Adipose tissue (tissue), 3 donors: ENCODE measurements around the gene SELENOO. TPM values are rescaled to one million over a fixed set of nuclear protein-coding genes. Genes with fewer than 3 reads are reported as not detected.

Source experiments
- H3K27ac ChIP-seq: one replicate; pipeline ENCODE4 v1.5.1; 2013; ENCODE audit warnings: low read depth, low read length
- WGBS, 3 donors: extraction: QIAGEN DNeasy Blood & Tissue Kit; methylation state at CpG; one replicate each; pipeline ENCODE4 v1.1.7; 2013; 5-methylcytosine and 5-hydroxymethylcytosine counted together
- polyA plus RNA-seq, 3 donors: library from polyadenylated mRNA; stranded (reverse); fragments of 200-250 nt; gene quantifications; one replicate each; pipeline ENCODE4 v1.2.3, GENCODE V29; 2013
- donor health status: healthy with polysubstance abuse.
- donor health status: Bipolar disorder and iron deficiency.
- donor health status: healthy.

Gene SELENOO
- polyA plus RNA-seq, 3 donors = 21.3 to 22.3 (median 21.4) TPM

- 87 to 90% (median 89%) methylated on average over 22 of the region's 22 CpGs for WGBS, 3 donors
- no peak overlapping the region for H3K27ac ChIP-seq
These were observed 7.7 kb downstream of the SELENOO start for GRCh38 chr22:50208430-50208938.

DNA sequence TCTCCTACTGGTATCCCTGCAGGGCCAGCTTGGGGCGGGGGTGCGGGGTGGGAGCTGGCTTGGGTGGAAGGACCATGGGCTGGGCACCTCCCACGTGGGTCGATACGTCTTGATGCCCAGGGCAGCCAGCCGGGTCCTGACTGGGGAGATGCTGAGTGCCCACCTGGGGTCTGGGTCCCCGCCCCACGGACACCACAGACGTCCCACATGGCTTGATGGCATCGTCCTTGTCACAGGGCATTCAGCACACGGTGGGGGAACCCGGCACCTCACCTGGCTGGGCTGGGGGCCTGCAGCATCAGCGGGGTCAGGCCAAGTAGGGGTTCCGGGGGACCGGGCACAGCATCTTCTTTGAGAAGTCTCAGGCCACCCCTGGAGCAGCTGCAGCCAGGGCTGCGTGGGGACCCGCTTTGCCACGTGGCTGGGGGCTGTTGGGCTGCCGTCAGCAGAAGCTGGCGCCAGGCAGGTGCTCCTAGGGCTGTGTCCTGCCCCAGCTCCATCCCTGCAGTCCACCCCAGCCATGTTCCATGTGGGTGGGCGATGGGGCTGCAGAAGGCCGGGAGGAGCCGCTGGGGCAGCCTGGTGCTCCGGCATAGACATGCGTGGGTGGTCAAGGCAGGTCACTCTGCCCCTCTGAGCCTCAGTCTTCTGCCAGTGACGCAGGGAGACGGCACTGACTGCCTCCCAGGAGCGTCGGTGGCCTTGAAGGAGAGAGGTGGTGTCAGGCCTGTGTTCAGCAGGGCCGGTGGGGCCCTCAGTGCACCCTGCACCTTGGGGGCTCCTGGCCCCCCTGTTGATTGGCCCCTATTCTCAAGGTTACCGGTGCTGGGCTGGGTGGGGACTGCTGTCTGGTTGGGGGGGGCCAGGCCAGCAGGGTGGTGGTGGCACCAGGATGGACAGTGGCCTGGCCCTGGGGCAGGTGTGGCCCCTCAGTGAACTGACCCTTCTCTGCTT is 8.4 kb downstream of the SELENOO start:
- H3K27ac ChIP-seq = no peak overlapping the region
- WGBS, 3 donors = 72 to 82% (median 81%) methylated on average over 23 to 31 of the region's 31 CpGs

- H3K27ac ChIP-seq = no peak overlapping the region
- 58 to 61% (median 61%) methylated on average over 20 of the region's 20 CpGs for WGBS, 3 donors
These were observed 9.1 kb downstream of the SELENOO start for GRCh38 chr22:50209893-50210292.

- no peak overlapping the region for H3K27ac ChIP-seq
- WGBS, 3 donors = 88% methylated on average over 32 of the region's 32 CpGs
These were observed 9.7 kb downstream of the SELENOO start for GRCh38 chr22:50210378-50211139.

- 86 to 91% (median 91%) methylated on average over 14 of the region's 14 CpGs for WGBS, 3 donors
- no peak overlapping the region for H3K27ac ChIP-seq
These were observed 10.3 kb downstream of the SELENOO start for GRCh38 chr22:50211147-50211546.

DNA sequence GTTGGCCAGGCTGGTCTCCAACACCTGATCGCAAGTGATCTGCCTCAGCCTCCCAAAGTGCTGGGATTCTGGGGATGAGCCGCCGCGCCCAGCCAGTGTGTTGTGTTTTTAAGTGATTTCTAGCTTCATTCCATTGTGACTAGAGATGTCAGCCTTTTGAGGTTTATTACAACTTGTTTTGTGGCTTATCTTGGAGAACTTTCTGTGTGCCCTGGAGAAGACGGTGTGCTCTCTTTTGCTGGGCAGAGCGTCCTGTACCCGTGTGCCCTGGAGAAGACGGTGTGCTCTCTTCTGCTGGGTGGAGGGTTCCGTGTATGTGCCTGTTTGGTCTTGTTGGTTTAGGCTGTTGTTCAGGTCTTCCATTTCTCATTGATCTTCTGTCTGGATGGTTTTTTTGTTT is 12.5 kb downstream of the SELENOO start:
- 96 to 98% (median 96%) methylated on average over 9 of the region's 9 CpGs for WGBS, 3 donors
- no peak overlapping the region for H3K27ac ChIP-seq

- WGBS, 3 donors = 70 to 76% (median 73%) methylated on average over 13 to 17 of the region's 17 CpGs
- H3K27ac ChIP-seq = no peak overlapping the region
These were observed 14.7 kb downstream of the SELENOO start for GRCh38 chr22:50215297-50216054.

DNA sequence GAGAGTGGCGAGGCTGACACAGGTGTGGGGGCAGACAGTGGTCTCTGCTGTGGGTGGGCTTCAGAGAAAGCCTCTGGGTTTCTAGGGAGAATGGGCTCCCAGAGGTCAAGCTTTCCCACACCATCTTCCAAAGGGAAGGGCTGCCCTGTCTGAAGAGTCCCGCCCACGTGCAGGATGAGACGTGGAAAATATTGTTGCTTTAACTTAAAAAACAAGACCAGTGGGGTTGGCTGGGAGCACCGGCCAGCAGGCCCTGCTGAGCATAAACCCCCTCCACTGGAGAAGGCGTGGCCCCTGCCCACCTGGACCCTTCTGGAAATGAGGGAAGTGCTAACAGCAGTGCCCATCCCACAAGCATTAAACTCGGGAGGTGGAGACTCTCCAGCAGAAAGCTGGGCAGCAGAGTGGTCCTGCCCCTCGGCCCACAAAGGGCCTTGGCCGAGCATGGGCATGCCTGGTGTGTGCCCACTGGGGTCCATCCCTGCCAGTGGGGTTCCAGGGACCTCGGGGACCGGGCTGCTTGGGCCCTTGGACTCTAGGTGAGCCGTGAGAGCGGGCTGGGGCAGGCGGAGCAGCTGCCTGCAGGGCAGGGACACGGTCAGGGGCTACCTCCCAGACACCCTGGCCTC is 15.4 kb downstream of the SELENOO start:
- WGBS, 3 donors = 84 to 87% (median 86%) methylated on average over 14 to 15 of the region's 15 CpGs
- no peak overlapping the region for H3K27ac ChIP-seq

- H3K27ac ChIP-seq = no peak overlapping the region
- WGBS, 3 donors = 94 to 98% (median 94%) methylated on average over 57 of the region's 57 CpGs
These were observed 16.1 kb downstream of the SELENOO start for GRCh38 chr22:50216684-50217520.

- no peak overlapping the region for H3K27ac ChIP-seq
- 85 to 92% (median 90%) methylated on average over 20 to 21 of the region's 21 CpGs for WGBS, 3 donors
These were observed 16.8 kb downstream of the SELENOO start for GRCh38 chr22:50217543-50218152.

GRCh38 chr22:50218153-50218995 is 17.6 kb downstream of the SELENOO start:
- no peak overlapping the region for H3K27ac ChIP-seq
- WGBS, 3 donors = 66 to 91% (median 89%) methylated on average over 39 to 43 of the region's 43 CpGs

DNA sequence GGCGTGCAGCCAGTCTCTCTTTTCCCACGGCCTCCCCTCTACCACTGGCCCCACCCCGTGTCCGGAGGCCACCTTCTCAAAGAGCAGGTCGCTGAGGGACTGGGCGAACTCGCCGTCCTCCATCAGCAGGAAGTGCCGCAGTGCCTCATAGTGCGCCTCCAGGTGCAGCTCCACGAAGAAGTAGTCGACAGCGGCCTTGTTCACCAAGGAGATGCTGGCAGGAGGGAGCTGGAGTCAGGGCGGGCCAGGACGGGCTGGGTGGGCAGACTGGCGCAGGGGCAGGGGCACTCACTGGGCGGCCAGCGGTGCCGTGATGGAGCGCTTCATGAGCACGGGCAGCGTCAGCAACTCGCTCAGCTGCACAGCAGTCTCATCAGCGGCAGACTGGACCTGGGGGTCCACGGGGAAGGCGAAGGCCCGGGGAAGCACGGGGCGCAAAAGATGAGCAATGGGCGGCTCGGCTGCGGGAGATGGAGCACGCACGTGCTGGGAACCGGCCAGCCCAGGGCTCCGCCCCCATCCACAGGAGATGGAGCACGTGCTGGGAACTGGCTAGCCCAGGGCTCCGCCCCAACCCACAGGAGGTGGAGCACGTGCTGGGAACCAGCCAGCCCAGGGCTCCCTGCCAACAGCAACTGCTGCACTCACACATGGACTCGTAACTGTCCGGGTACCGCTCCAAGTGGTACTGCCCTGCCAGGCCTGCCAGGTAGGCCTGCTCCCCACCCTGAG is 18.4 kb downstream of the SELENOO start:
- WGBS, 3 donors = 62 to 69% (median 66%) methylated on average over 38 to 42 of the region's 42 CpGs
- no peak overlapping the region for H3K27ac ChIP-seq

DNA sequence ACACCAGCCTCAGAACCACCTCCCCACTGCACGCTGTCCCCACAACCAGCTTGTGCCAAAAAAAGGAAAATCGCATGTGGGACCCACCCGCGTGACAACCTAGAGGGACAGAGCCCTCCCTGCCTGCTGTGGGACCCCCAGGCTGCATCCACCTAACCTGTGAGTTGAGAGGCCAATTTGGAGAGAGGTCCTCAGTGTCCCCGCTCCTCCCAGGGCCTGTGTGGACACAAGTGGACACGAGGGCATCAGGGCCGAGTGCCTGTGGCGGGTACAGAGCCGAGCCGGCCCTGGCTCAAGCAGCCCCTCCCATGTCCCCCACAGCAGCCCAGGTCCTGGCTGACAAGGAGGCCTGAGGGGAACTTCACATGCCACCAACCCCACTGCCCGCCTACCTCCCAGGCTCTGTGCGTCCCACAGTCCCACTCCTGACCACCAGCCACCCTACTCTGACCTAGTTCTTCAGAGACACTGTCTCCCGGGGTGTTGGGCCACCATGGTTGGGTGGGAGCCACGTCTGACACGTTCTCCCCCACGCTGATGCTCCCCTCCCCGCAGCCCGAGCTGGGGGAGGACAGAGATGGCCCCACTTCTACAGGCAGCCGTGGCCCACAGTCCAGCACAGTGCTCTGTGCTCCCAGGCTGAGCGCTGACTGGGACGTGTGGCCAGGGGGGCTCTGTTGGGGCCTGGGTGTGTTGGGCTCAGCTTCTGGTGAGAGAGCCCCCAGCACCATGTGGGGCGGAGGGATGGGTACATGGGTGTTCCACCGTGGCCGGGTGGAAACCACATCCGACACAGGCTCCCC is 19.2 kb downstream of the SELENOO start:
- no peak overlapping the region for H3K27ac ChIP-seq
- 86 to 91% (median 86%) methylated on average over 24 to 25 of the region's 25 CpGs for WGBS, 3 donors

DNA sequence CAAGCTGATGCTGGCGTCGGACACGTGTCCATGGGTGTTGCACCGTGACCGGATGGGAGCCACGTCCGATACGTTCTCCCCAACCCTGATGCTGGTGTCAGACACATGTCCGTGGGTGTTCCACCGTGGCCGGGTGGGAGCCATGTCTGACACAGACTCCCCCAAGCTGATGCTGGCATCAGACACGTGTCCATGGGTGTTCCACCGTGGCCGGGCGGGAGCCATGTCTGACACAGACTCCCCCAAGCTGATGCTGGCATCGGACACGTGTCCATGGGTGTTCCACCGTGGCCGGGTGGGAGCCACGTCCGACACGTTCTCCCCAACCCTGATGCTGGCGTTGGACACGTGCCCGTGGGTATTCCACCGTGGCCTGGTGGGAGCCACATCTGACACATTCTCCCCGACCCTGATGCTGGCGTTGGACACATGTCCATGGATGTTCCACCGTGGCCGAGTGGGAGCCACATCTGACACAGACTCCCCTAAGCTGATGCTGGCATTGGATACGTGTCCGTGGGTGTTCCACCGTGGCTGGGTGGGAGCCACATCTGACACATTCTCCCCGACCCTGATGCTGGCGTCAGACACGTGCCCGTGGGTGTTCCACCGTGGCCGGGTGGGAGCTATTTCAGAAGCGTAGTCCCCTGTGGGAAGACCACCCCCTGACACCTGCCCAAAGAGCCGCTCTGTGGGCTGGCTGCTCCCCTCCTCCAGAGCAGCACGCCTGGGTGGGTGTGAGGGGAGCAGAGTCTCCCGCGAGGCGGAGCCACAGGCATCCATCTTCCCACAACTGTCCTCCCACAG is 20.0 kb downstream of the SELENOO start:
- 95 to 96% (median 95%) methylated on average over 45 of the region's 45 CpGs for WGBS, 3 donors
- no peak overlapping the region for H3K27ac ChIP-seq
